Activated CD8-positive, alpha-beta memory T cell treated with anti-CD3 and anti-CD28 coated beads, Interleukin-2, amount 50 U/mL, for 24 hours (primary cell): Measurements from ENCODE around the gene EPHB2.
"Not testable (repeated sequence)": the region's sequence is repeated elsewhere in the genome, so short reads cannot be mapped to it uniquely, and the experiment has no call there.

Experiments used
- DNase-seq: peaks from one replicate; pipeline ENCODE4 v3.0.0-alpha.2; 2020; ENCODE audit errors: extremely low read depth

EPHB2 gene

GRCh38 chr1:22691031-22691753, 19.4 kb upstream of the EPHB2 start:
- no peak for DNase-seq

GRCh38 chr1:22694172-22694571, 16.5 kb upstream of the EPHB2 start:
- no peak for DNase-seq

- DNase-seq, result no peak
Measured at GRCh38 chr1:22696610-22697009, 14.0 kb upstream of the EPHB2 start.

GRCh38 chr1:22697980-22698379, 12.7 kb upstream of the EPHB2 start:
- DNase-seq, result no peak

- no peak for DNase-seq
Measured at GRCh38 chr1:22699681-22700520, 10.7 kb upstream of the EPHB2 start.

- no peak for DNase-seq
Measured at GRCh38 chr1:22702296-22703085, 8.1 kb upstream of the EPHB2 start.

GRCh38 chr1:22704440-22705067, 6.1 kb upstream of the EPHB2 start:
- DNase-seq, result peak; percentile 61

- no peak for DNase-seq
Measured at GRCh38 chr1:22705586-22705985, 5.1 kb upstream of the EPHB2 start.

- not testable (repeated sequence) for DNase-seq
Measured at GRCh38 chr1:22706100-22706499, 4.5 kb upstream of the EPHB2 start.

GRCh38 chr1:22708777-22709176, 1.9 kb upstream of the EPHB2 start:
- no peak for DNase-seq

- DNase-seq, result no peak
Measured at GRCh38 chr1:22709227-22709626, 1.4 kb upstream of the EPHB2 start.

- no peak for DNase-seq
Measured at GRCh38 chr1:22709891-22710700, 543 bp upstream of the EPHB2 start.

- no peak for DNase-seq
Measured at GRCh38 chr1:22711071-22711470, 432 bp downstream of the EPHB2 start.

- DNase-seq, result no peak
Measured at GRCh38 chr1:22711591-22712501, 1.2 kb downstream of the EPHB2 start.

- peak; percentile 4 for DNase-seq
Measured at GRCh38 chr1:22712502-22713271, 2.0 kb downstream of the EPHB2 start.

- DNase-seq, result no peak
Measured at GRCh38 chr1:22714455-22714854, 3.8 kb downstream of the EPHB2 start.

- DNase-seq, result no peak
Measured at GRCh38 chr1:22717037-22717760, 6.6 kb downstream of the EPHB2 start.

- no peak for DNase-seq
Measured at GRCh38 chr1:22721122-22721873, 10.7 kb downstream of the EPHB2 start.
